Measurements from ENCODE around the gene CLPTM1L.
"Not testable (repeated sequence)": the region's sequence is repeated elsewhere in the genome, so short reads cannot be mapped to it uniquely, and the experiment has no call there.

CLPTM1L gene

GRCh38 chr5:1360861-1361260 lies 16.0 kb upstream of the CLPTM1L start:
- in situ Hi-C loops (cut with MboI; ENCODE audit: low sequenced_read_pairs) = no loop called here

GRCh38 chr5:1360367-1360766 lies 15.5 kb upstream of the CLPTM1L start:
- in situ Hi-C loops (cut with MboI; ENCODE audit: low sequenced_read_pairs) = not testable (repeated sequence)

- in situ Hi-C loops (cut with MboI; ENCODE audit: low sequenced_read_pairs) = no loop called here
Observed at GRCh38 chr5:1359713-1360112, 14.8 kb upstream of the CLPTM1L start.

GRCh38 chr5:1359031-1359645 lies 14.2 kb upstream of the CLPTM1L start:
- in situ Hi-C loops (cut with MboI; ENCODE audit: low sequenced_read_pairs) = no loop called here

GRCh38 chr5:1358726-1359025 lies 13.8 kb upstream of the CLPTM1L start:
- in situ Hi-C loops (cut with MboI; ENCODE audit: low sequenced_read_pairs) = no loop called here

- in situ Hi-C loops (cut with MboI; ENCODE audit: low sequenced_read_pairs) = no loop called here
Observed at GRCh38 chr5:1357946-1358725, 13.2 kb upstream of the CLPTM1L start.

- in situ Hi-C loops (cut with MboI; ENCODE audit: low sequenced_read_pairs) = no loop called here
Observed at GRCh38 chr5:1356873-1357787, 12.2 kb upstream of the CLPTM1L start.

- in situ Hi-C loops (cut with MboI; ENCODE audit: low sequenced_read_pairs) = no loop called here
Observed at GRCh38 chr5:1354576-1354975, 9.7 kb upstream of the CLPTM1L start.

- in situ Hi-C loops (cut with MboI; ENCODE audit: low sequenced_read_pairs) = no loop called here
Observed at GRCh38 chr5:1352231-1353219, 7.6 kb upstream of the CLPTM1L start.

- in situ Hi-C loops (cut with MboI; ENCODE audit: low sequenced_read_pairs) = no loop called here
Observed at GRCh38 chr5:1351156-1351555, 6.3 kb upstream of the CLPTM1L start.

GRCh38 chr5:1349246-1349645 lies 4.3 kb upstream of the CLPTM1L start:
- in situ Hi-C loops (cut with MboI; ENCODE audit: low sequenced_read_pairs) = no loop called here

- in situ Hi-C loops (cut with MboI; ENCODE audit: low sequenced_read_pairs) = no loop called here
Observed at GRCh38 chr5:1348986-1349245, 4.0 kb upstream of the CLPTM1L start.

GRCh38 chr5:1347571-1347970 lies 2.7 kb upstream of the CLPTM1L start:
- in situ Hi-C loops (cut with MboI; ENCODE audit: low sequenced_read_pairs) = no loop called here

GRCh38 chr5:1346627-1347440 lies 1.9 kb upstream of the CLPTM1L start:
- in situ Hi-C loops (cut with MboI; ENCODE audit: low sequenced_read_pairs) = no loop called here

GRCh38 chr5:1345876-1346626 lies 1.2 kb upstream of the CLPTM1L start:
- in situ Hi-C loops (cut with MboI; ENCODE audit: low sequenced_read_pairs) = no loop called here

- in situ Hi-C loops (cut with MboI; ENCODE audit: low sequenced_read_pairs) = no loop called here
Observed at GRCh38 chr5:1343931-1344901, 683 bp downstream of the CLPTM1L start.

- in situ Hi-C loops (cut with MboI; ENCODE audit: low sequenced_read_pairs) = no loop called here
Observed at GRCh38 chr5:1343315-1343751, 1.6 kb downstream of the CLPTM1L start.

- in situ Hi-C loops (cut with MboI; ENCODE audit: low sequenced_read_pairs) = not testable (repeated sequence)
Observed at GRCh38 chr5:1342711-1343110, 2.2 kb downstream of the CLPTM1L start.

Data from HL-60/S4 treated with phorbol 12-myristate 13-acetate at 8.2 ng/mL for 4 days and 3 days (cell line).